IgD-negative memory B cell (primary cell): ENCODE data around the gene OR2Z1. TPM values are rescaled to one million over a fixed set of nuclear protein-coding genes. Genes with fewer than 3 reads are reported as not detected.
A peak's percentile ranks its signal among the peaks of the same experiment; 100 is the strongest.
"Not testable (repeated sequence)": the region's sequence is repeated elsewhere in the genome, so short reads cannot be mapped to it uniquely, and the experiment has no call there.

Source experiments
- H3K27ac Mint-ChIP-seq, 3 donors: one replicate each; pipeline ENCODE4 v1.8.0; 2020 to 2022; ENCODE audit warnings: mild to moderate bottlenecking in 3 of 3, mixed read lengths in 3 of 3, moderate library complexity in 1 of 3
- H3K27me3 Mint-ChIP-seq: one replicate; pipeline ENCODE4 v1.8.0; 2021; ENCODE audit warnings: mixed read lengths
- H3K36me3 Mint-ChIP-seq: one replicate; pipeline ENCODE4 v1.8.0; 2020; ENCODE audit warnings: mild to moderate bottlenecking, mixed read lengths
- H3K4me1 Mint-ChIP-seq, 3 donors: one replicate each; pipeline ENCODE4 v1.8.0; 2020 to 2022; ENCODE audit warnings: mixed read lengths in 3 of 3, mild to moderate bottlenecking in 1 of 3
- H3K4me3 Mint-ChIP-seq, 4 donors: one replicate each; pipeline ENCODE4 v1.8.0; 2020 to 2022; ENCODE audit warnings: mild to moderate bottlenecking in 4 of 4, mixed read lengths in 4 of 4, moderate library complexity in 3 of 4
- H3K9me3 Mint-ChIP-seq, 3 donors: one replicate each; pipeline ENCODE4 v1.8.0; 2020 to 2021; ENCODE audit warnings: mixed read lengths in 3 of 3, mild to moderate bottlenecking in 1 of 3
- polyA plus RNA-seq: library from polyadenylated mRNA; unstranded; fragments of 300-500 nt; fragmentation: Illumina TruSeq; gene quantifications from one replicate; pipeline ENCODE4 v1.2.3, GENCODE V29; 2021

Gene OR2Z1
- polyA plus RNA-seq, 1 donor from 2014 or later: not detected

DNA sequence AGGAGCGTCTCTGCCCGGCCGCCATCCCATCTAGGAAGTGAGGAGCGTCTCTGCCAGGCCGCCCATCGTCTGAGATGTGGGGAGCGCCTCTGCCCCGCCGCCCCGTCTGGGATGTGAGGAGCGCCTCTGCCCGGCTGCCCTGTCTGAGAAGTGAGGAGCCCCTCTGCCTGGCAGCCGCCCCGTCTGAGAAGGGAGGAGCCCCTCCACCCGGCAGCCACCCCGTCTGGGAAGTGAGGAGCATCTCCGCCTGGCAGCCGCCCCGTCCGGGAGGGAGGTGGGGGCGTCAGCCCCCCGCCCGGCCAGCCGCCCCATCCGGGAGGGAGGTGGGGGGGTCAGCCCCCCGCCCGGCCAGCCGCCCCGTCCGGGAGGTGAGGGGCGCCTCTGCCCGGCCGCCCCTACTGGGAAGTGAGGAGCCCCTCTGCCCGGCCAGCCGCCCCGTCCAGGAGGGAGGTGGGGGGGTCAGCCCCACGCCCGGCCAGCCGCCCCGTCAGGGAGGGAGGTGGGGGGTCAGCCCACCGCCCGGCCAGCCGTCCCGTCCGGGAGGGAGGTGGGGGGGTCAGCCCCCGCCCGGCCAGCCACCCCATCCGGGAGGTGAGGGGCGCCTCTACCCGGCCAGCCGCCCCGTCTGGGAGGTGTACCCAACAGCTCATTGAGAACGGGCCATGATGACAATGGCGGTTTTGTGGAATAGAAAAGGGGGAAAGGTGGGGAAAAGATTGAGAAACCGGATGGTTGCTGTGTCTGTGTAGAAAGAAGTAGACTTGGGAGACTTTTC lies 18.0 kb downstream of the OR2Z1 start:
- not testable (repeated sequence) for H3K4me3 Mint-ChIP-seq, H3K27me3 Mint-ChIP-seq, H3K4me1 Mint-ChIP-seq, H3K27ac Mint-ChIP-seq, H3K9me3 Mint-ChIP-seq, H3K36me3 Mint-ChIP-seq

DNA sequence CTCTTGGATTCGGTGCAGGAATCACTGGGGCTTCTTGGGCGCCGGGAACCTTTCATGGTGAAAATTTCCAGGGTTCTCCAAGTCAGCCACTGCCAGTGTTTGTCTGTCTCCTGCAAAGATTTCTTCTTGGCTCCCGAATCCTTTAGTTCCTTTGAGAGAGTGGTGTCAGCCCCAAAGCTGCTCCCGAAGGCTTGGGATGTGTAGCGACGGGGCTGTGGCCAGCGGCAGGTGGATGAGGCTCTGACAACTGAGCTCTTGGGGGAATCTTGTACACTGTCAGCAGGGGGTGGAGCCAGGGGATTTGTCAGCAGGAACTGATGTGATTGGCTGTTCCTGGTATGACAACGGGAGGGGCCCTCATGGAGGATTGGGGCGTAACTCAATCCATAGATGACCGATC lies 45.8 kb downstream of the OR2Z1 start:
- not testable (repeated sequence) for H3K27ac Mint-ChIP-seq, H3K36me3 Mint-ChIP-seq

DNA sequence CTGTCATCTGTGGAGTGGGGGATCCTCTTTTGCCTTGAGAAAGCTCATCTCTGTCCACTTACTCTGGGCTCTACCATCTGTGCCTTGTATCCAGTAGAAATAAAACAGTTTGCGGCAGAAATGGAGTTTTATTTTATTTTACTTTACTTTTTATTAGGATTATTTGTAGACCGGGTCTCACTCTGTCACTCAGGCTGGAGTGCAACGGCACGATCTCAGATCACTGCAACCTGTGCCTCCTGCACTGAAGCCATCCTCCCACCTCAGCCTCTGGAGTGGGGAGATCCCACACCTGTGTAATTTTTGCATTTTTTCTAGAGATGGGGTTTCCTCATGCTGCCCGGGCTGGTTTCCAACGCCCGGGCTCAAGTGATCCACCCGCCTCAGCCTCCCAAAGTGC lies 47.8 kb downstream of the OR2Z1 start:
- H3K36me3 Mint-ChIP-seq, H3K4me1 Mint-ChIP-seq, H3K27ac Mint-ChIP-seq, H3K4me3 Mint-ChIP-seq, H3K27me3 Mint-ChIP-seq, H3K9me3 Mint-ChIP-seq: not testable (repeated sequence)

More for the DNA sequence above, 45.8 kb downstream of the OR2Z1 start:
- H3K4me1 Mint-ChIP-seq, H3K4me3 Mint-ChIP-seq, H3K9me3 Mint-ChIP-seq, H3K27me3 Mint-ChIP-seq: not testable (repeated sequence)

DNA sequence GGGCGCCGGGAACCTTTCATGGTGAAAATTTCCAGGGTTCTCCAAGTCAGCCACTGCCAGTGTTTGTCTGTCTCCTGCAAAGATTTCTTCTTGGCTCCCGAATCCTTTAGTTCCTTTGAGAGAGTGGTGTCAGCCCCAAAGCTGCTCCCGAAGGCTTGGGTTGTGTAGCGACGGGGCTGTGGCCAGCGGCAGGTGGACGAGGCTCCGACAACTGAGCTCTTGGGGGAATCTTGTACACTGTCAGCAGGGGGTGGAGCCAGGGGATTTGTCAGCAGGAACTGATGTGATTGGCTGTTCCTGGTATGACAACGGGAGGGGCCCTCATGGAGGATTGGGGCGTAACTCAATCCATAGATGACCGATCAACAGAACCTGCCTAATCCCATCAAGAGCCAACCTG lies 52.2 kb downstream of the OR2Z1 start:
- not testable (repeated sequence) for H3K27ac Mint-ChIP-seq, H3K9me3 Mint-ChIP-seq, H3K4me1 Mint-ChIP-seq, H3K36me3 Mint-ChIP-seq, H3K27me3 Mint-ChIP-seq
- peak overlapping the region in 1 of 4 donors; percentile 25 for H3K4me3 Mint-ChIP-seq

Other genes starting within 250 kb of the OR2Z1 start
- not detected for gene PRAM1, start 219.0 kb upstream of the OR2Z1 start, polyA plus RNA-seq
- 22.2 TPM for gene ZNF414, start 207.5 kb upstream of the OR2Z1 start, polyA plus RNA-seq
- 40.9 TPM for gene MYO1F, start 144.2 kb upstream of the OR2Z1 start, polyA plus RNA-seq
- not detected for gene ADAMTS10, start 110.9 kb upstream of the OR2Z1 start, polyA plus RNA-seq
- not detected for gene NFILZ, start 91.0 kb upstream of the OR2Z1 start, polyA plus RNA-seq
- not detected for gene ACTL9, start 22.8 kb upstream of the OR2Z1 start, polyA plus RNA-seq
- gene ZNF558, start 110.7 kb downstream of the OR2Z1 start, polyA plus RNA-seq: 7.9 TPM
- gene MBD3L1, start 110.7 kb downstream of the OR2Z1 start, polyA plus RNA-seq: not detected